ENCODE data around the gene ACR. TPM values are rescaled to one million over a fixed set of nuclear protein-coding genes. Genes with fewer than 3 reads are reported as not detected.

The ACR gene
- total and polyA plus RNA-seq, 2 of the 8 experiments (the other 6 are each of a cell fraction or from before 2014, with no cell fraction given), result 0.56 TPM; not detected in 1

DNA sequence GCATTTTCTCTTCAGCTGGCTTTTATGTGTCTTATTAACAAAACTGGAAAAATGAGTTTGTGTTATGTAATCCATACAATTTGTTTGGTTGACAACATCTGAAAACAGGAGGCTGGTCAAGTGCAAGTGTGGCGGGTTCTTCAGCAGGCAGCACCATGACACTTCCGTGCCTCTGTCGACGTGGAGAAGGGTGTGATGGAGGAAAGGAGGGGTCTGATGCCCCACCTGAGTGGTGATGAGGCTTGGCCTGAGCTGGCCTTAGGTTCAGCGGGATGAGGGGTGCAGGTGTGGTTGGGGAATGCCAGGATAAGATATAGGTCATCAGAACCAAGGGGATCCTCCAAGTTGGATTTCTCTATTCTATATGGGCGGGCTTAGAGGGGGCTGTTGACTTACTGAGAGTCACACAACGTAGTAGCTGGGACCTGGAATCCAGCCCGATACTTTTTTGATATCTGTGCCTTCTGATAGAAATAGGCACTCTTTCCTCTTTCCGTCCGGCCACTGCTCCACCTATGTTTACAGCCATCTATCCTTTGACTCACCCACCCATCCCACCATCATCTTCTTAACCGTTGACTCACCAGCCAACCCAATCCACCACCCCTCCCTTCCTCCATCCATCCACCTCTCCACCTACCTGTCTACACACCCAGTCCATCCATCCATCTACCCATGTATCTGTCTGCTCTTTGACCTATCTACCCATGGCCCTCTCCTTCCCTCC, 36.4 kb upstream of the ACR start:
- POLR2A ChIA-PET (ENCODE audit: partially characterized antibody), result no interaction called here
- Histone ChIP-seq H3K18ac (ENCODE audit: extremely low read depth, low read length) (no peak overlapping the region), H3K4me2 (ENCODE audit: insufficient read depth in 1 of 2, low read depth in 2 of 2, low read length in 2 of 2) (no peak overlapping the region), H3K23me2 (ENCODE audit: low read depth, low read length) (peaks cover 5% of the 10 kb centered on the region; the same call in 1 of the 2 replicates), H3K4me3 (ENCODE audit: extremely low read depth in 1 of 4, insufficient read depth in 2 of 4, low read depth in 3 of 4, low read length in 4 of 4) (no peak overlapping the region), H2BK12ac (ENCODE audit: low read depth, low read length) (no peak overlapping the region), H3K27ac (ENCODE audit: low read depth, low read length) (no peak overlapping the region), H3K9me3 (ENCODE audit: insufficient read depth in 2 of 2, low read depth in 1 of 2, low read length in 1 of 2) (no peaks in the 10 kb centered on the region), H4K20me1 (replicated peaks in 1 of 2; ENCODE audit: control insufficient read depth in 1 of 2, insufficient read depth in 2 of 2, low read length in 2 of 2) (peaks cover 7 to 26% of the 10 kb centered on the region in 2 experiments), H3K9ac (replicated peaks in 1 of 4; ENCODE audit: extremely low read depth in 1 of 4, low read depth in 3 of 4, low read length in 3 of 4) (no peak overlapping the region), H3K14ac (ENCODE audit: insufficient read length) (no peak overlapping the region), H2BK15ac (ENCODE audit: low read length) (no peak overlapping the region), H3K4ac (replicated peaks; ENCODE audit: insufficient read length, low read depth, low read length) (no peak overlapping the region), H3K56ac (replicated peaks; ENCODE audit: insufficient read length, low read depth, low read length) (no peak overlapping the region), H3K4me1 (replicated peaks in 1 of 4; ENCODE audit: control insufficient read depth in 3 of 4, insufficient read depth in 4 of 4, low read length in 3 of 4) (peaks cover 0 to 18% (median 3%) of the 10 kb centered on the region in 4 experiments; a peak in 5 of 7 replicates), H4K91ac (replicated peaks; ENCODE audit: insufficient read length, low read length) (no peak overlapping the region), H3K79me2 (ENCODE audit: control insufficient read depth in 1 of 2, insufficient read depth in 2 of 2, low read length in 2 of 2) (no peaks in the 10 kb centered on the region), H3K23ac (ENCODE audit: insufficient read length) (no peak overlapping the region), H3K27me3 (replicated peaks in 1 of 4; ENCODE audit: control insufficient read depth in 3 of 4, extremely low read depth in 1 of 4, insufficient read depth in 3 of 4, low read length in 3 of 4) (peaks cover 6 to 22% (median 12%) of the 10 kb centered on the region in 4 experiments; a peak in 6 of 7 replicates), H3K36me3 (ENCODE audit: control insufficient read depth in 2 of 4, insufficient read depth in 4 of 4, low read length in 3 of 4) (peaks cover 0 to 2% (median 0%) of the 10 kb centered on the region in 4 experiments; a peak in 1 of 8 replicates), H2BK20ac (ENCODE audit: low read length) (no peak overlapping the region), H2BK120ac (replicated peaks; ENCODE audit: low read depth, low read length) (no peak overlapping the region), H4K5ac (ENCODE audit: insufficient read length, low read depth, low read length) (no peak overlapping the region), H4K8ac (ENCODE audit: extremely low read depth, insufficient read depth, low read length) (no peak overlapping the region), H2AFZ (ENCODE audit: low read length) (no peak overlapping the region), H2BK5ac (ENCODE audit: low read depth, low read length) (no peak overlapping the region), H3K79me1 (ENCODE audit: low read depth, low read length) (no peaks in the 10 kb centered on the region), H2AK5ac (ENCODE audit: low read depth, low read length) (no peak overlapping the region)
- 92% methylated on average over 11 of the region's 11 CpGs; no CpG with 5 or more reads in 1 of the 2 experiments for whole genome bisulfite sequencing, 2 experiments (ENCODE audit: extremely low coverage in 1 of 2, insufficient coverage in 1 of 2, insufficient read length in 1 of 2, insufficient replicate concordance in 2 of 2, low coverage in 1 of 2, low lambda C conversion rate in 2 of 2, missing lambda C conversion rate in 1 of 2)
- TF ChIP-seq TCF12 (IDR thresholded peaks at IDR 0.05; ENCODE audit: low read depth, low read length) (no peak), KDM4A (IDR thresholded peaks at IDR 0.05; ENCODE audit: low read depth, low read length, severe bottlenecking) (no peak), POLR2AphosphoS5 (IDR thresholded peaks at IDR 0.05; ENCODE audit: low read depth, low read length) (no peak), SP4 (IDR thresholded peaks at IDR 0.05; ENCODE audit: low read length) (no peak), GABPA (IDR thresholded peaks at IDR 0.05; ENCODE audit: borderline replicate concordance, insufficient read depth, low read length) (no peak), ZNF274 (IDR thresholded peaks at IDR 0.05; ENCODE audit: borderline replicate concordance, extremely low read depth, low read length) (no peak), JUN (IDR thresholded peaks at IDR 0.05; ENCODE audit: low read depth, low read length) (no peak)
- FAIRE-seq (no peak), DNase-seq (ENCODE audit: low read depth in 1 of 2, low spot score in 2 of 2) (no peak)
- CTCF ChIA-PET (ENCODE audit: partially characterized antibody), result interaction anchor here (0.8 to 2.7 kb wide), 4 partner anchors 12 to 139 kb away, joined by 3 to 14 read pairs (median 5); partner anchors contain the start of gene SYCE3

Measured in H1 (cell line).